ENCODE measurements around the gene TBC1D2. TPM values are rescaled to one million over a fixed set of nuclear protein-coding genes. Genes with fewer than 3 reads are reported as not detected.

Gene TBC1D2
- total RNA-seq, 1 donor from 2014 or later, result 5.7 TPM

DNA sequence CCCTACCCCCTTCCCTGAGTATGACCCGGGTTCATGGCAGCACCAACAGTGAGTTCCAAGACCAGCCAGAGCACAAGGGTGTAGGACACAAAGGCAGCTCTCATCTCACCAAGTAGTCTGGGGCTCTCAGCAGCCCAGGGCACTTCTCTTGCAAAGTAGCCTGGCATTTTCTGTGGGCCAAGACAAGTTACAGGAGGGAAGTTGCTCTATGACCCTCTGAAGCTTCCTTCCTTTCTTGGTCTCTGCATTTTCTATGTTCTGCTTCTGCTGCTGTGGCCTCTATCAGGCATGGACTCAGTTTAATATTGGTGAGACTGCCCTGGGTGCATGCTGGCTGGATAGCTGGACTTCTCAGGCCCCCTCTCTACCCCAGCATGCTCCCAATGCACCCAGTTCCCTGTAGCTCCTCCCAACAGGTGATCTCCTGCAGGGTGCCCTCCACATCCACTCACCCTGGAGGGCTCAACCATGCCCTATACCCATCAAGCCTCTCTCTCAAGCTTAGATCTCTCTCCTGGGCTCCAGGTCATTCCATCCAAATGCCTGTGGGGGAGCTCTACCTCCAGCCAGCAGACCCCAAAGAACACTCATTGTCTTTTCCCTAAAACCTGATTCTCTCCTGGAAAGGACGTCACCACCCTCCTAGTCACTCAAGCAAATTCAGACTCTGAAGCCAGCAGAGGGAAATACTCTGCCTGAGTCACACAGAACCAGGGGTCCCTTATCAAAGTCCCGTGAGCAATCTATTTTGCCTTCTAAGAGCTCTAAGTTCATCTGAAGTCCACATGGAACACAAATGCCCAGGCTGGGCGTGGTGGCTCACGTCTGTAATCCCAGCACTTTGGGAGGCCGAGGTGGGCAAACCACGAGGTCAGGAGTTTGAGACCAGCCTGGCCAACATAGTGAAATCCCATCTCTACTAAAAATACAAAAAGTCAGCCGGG lies 13.8 kb downstream of the TBC1D2 start:
- DNase-seq (ENCODE audit: low read depth, low spot score), result no peak

DNA sequence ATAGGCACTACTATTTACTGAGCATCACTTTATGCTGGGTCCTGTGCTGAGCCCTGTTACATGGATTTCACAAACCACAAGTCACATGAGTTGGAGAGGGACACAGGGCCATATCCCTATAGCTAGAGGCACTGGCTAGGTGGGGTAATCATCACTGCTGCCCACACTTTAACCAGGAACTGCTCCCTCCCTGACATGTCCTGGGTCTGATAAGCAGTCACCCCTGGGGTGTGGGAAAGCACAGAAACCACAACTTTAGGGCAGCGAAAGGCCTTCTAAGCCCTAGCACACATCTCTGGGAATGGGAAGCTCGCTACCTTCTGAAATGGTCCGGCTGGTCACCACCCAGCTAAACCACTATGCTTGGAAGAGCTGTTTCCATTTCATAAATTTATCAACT lies 15.0 kb downstream of the TBC1D2 start:
- DNase-seq (ENCODE audit: low read depth, low spot score), result no peak

DNA sequence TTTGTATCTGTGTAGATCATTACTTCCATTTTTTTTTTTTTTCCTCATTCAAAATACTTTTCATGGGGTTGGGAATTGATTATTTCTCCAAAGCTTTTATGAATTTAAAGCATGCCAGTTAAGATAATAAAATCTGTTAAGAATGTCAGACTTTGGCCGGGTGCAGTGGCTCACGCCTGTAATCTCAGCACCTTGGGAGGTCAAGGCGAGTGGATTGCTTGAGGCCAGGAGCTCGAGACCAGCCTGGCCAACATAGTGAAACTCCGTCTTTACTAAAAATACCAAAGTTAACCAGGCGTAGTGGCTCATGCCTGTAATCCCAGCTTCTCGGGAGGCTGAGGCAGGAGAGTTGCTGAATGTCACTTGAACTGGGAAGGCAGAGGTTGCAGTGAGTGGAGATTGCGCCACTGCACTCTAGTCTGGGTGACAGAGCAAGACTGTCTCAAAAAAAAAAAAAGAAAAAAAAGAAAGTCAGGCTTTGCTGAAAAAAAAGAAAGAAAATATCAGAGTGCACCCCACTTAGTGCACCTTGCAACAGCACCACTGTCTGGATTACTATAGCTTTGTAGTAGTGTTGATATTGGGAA lies 18.5 kb downstream of the TBC1D2 start:
- DNase-seq (ENCODE audit: low read depth, low spot score), result no peak

DNA sequence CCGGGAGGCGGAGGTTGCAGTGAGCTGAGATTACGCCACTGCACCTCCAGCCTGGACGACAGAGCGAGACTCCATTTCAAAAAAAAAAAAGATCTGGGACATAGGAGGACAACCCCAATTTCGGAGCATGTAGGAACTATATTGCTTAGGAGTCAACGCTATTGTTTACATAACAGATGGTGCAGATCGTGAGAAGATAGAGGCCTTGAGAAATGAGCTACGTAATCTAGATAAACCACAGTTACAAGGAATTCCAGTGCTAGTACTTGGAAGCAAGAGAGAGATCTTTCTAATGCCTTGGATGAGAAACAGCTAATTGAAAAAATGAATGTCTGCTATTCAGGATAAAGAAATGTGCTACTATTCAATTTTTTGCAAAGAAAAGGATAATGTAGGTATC lies 20.3 kb downstream of the TBC1D2 start:
- DNase-seq (ENCODE audit: low read depth, low spot score), result no peak

DNA sequence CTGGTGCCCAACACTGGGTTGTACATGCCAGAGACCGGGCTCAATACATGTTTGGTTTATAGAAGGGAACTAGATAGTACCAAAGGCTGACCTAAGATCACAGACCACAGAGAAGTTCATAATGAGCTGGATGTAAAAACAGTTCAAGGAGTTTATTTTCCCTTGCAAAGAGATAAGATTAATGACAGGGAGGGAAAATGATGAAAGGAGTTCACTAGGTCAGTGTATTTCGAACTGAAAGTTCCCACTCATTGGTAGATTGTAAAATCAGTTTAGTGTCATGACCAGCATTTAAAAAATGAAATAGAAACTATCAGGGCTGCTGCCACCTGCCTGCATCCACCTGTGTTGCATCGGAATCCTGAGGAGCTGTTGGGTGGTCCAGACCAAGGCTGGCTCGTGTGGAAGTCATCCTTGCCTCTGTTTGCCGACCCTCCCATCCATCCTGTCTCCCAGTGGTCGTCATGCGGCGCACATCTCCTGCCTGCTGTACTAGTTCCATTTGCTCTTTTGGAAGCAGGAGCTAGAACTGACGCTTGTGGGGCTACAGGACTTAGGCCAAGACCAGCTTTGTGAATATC lies 21.1 kb downstream of the TBC1D2 start:
- DNase-seq (ENCODE audit: low read depth, low spot score), result no peak

GRCh38 chr9:98232926-98233325 lies 22.5 kb downstream of the TBC1D2 start:
- no peak for DNase-seq (ENCODE audit: low read depth, low spot score)

- no peak for DNase-seq (ENCODE audit: low read depth, low spot score)
These were observed 23.5 kb downstream of the TBC1D2 start for GRCh38 chr9:98231770-98232478.

DNA sequence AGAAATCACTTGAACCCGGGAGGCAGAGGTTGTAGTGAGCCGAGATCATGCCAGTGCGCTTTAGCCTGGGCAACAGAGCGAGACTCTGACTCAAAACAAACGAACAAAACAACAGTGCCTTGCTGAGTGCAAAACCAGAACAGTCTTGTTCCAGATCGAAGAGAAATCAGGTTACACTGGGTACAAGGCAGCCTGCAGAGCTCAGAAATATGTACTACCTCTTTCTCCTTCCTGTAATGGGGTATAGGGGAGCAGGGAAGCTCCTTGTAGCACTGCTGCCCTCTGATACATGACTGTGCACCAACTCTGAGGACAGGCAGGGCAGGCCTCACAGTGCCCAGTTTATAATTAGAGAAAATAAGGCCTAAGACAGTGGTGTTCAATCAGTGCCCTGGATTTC lies 24.7 kb downstream of the TBC1D2 start:
- no peak for DNase-seq (ENCODE audit: low read depth, low spot score)

DNA sequence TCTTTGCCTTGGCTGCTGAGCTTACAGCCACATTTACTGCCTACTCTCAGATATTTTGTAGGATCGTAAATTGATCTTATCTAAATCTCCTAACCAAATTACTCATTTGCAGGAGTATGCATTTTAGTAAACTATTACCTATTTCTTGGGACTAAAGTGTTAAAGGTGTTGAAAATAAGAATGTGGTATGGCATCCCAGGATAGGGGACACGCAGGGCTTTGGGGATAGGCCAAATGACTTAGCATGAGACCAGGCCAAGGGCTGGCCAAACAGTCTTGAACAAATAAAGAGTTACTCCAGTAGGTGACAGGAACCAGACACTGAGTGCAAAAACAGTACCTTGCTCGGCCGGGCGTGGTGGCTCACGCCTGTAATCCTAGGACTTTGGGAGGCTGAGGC lies 25.1 kb downstream of the TBC1D2 start:
- DNase-seq (ENCODE audit: low read depth, low spot score), result no peak

- DNase-seq (ENCODE audit: low read depth, low spot score), result no peak
These were observed 25.8 kb downstream of the TBC1D2 start for GRCh38 chr9:98229620-98230019.

- DNase-seq (ENCODE audit: low read depth, low spot score), result no peak
These were observed 26.4 kb downstream of the TBC1D2 start for GRCh38 chr9:98229090-98229395.

- no peak for DNase-seq (ENCODE audit: low read depth, low spot score)
These were observed 26.9 kb downstream of the TBC1D2 start for GRCh38 chr9:98228392-98229089.

GRCh38 chr9:98227883-98228282 lies 27.6 kb downstream of the TBC1D2 start:
- no peak for DNase-seq (ENCODE audit: low read depth, low spot score)

DNA sequence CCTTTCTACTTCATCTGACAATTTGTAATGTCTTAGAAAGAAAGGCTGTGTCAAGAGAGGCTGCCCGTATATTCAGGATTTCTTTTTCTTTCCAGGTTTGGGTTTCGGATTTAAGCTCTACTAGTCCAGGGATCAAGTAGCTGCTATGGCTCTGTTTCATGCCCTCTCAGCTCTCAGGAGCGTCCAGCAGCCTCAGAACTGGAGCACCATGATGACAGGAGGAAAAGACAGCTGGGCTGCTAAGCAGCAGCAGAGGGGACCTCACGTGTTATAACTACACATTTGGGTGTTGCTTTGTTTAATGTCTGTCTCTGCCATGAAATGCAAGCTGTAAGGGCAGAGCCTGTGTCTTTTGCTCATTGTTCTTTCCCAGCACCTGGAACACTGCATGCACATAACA lies 28.5 kb downstream of the TBC1D2 start:
- DNase-seq (ENCODE audit: low read depth, low spot score), result no peak

- DNase-seq (ENCODE audit: low read depth, low spot score), result no peak
These were observed 28.9 kb downstream of the TBC1D2 start for GRCh38 chr9:98226516-98226915.

GRCh38 chr9:98225015-98225442 lies 30.4 kb downstream of the TBC1D2 start:
- no peak for DNase-seq (ENCODE audit: low read depth, low spot score)

DNA sequence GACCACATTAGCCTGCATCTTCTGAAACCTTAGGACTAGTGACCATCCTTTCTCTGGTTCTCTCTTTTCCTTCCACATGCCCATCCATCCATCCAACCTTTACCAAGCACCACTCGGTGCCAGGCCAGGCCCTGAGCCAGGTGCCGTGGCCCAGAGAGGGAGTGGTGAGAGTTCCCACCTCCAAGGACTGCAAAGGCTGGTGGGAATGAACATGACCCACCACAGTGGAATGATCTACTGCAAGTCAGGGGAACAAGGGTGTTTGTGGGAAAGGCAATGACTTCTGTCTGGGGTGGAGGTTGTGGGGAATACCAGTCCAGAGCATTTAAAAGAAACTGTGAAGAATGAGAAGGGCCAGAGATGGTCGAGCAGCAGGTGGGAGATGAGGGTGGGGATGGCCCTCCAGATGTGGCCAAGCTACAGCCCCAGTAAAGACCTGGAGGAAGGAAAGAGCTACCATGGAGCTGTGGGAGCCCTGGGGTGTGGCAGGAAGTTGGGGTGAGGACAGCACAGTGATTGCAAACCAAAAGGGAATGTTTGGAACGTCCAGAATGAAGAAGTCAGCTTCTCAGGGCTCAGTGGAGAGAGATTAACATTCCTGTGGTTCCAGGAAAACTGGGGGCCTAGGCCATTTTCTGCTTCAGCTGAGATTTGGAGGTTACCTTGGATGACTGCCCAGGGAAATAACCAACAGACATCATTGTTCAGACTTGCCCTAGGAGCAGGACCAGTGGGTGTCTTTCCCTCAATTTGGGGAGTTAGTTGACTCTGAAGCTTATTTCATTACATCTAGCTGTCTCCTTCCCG lies 32.4 kb downstream of the TBC1D2 start:
- DNase-seq (ENCODE audit: low read depth, low spot score), result no peak

GRCh38 chr9:98220911-98221310 lies 34.5 kb downstream of the TBC1D2 start:
- DNase-seq (ENCODE audit: low read depth, low spot score), result no peak

DNA sequence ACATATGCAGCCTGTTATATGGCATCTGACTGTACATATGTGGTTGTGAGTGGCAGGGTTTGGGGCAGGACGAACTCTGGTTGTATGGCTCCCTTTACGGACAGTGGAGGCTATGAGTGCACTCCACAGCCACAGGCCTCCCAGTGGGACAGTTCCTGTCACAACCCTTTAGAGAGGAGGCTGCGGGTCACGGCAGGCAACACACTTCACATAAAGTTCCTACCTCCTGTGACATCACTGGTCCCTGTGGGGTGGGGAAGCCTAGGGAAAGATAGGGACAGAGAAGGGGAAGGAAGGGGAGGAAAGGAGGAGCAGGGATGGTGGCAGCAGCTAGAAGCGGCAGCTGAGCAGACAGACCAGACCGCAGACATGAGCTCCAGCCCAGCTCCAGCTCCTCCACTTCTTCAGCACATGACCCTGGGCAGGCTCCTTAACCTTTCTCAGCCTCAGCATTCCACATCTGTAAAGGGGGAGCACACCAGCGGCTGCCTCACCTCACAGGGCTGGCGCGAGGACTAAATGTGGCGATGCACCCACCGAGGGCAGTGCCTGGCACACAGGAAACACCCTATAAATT lies 35.6 kb downstream of the TBC1D2 start:
- no peak for DNase-seq (ENCODE audit: low read depth, low spot score)

DNA sequence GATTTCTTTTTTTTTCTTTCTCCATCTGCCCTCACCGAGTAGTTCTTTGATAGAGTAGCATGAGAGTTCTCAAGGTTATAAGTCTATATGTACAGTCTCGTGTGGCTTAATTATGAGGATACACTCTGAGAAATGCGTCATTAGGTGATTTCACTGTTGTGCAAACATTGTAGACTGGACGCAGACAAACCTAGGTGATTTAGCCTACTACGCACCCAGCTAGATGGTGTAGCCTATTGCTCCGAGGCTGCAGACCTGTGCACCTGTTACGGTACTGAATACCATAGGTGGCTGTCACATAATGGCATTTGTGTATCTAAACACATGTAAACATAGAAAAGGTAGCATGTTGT lies 36.1 kb downstream of the TBC1D2 start:
- no peak for DNase-seq (ENCODE audit: low read depth, low spot score)
